Neural crest cell (in vitro differentiated cells): ENCODE measurements around the gene FHOD3. TPM values are rescaled to one million over a fixed set of nuclear protein-coding genes. Genes with fewer than 3 reads are reported as not detected.

Experiments
- DNase-seq: peaks from one replicate; pipeline ENCODE4 v3.0.0; 2021; ENCODE audit warnings: low read depth, mixed read lengths, low spot score
- H3K27ac Mint-ChIP-seq: one replicate; pipeline ENCODE4 v1.8.0; 2021; ENCODE audit warnings: mild to moderate bottlenecking, mixed read lengths; ENCODE audit not compliant: unreplicated experiment
- H3K27me3 Mint-ChIP-seq: 2 replicates; pipeline ENCODE4 v1.8.0; 2021; ENCODE audit warnings: low read depth, mild to moderate bottlenecking, mixed read lengths
- H3K36me3 Mint-ChIP-seq: 2 replicates; pipeline ENCODE4 v1.8.0; 2021; ENCODE audit warnings: low read depth, mild to moderate bottlenecking, mixed read lengths
- H3K4me1 Mint-ChIP-seq: 2 replicates; pipeline ENCODE4 v1.8.0; 2021; ENCODE audit warnings: mixed read lengths
- H3K4me3 Mint-ChIP-seq: one replicate; pipeline ENCODE4 v1.8.0; 2021; ENCODE audit warnings: mild to moderate bottlenecking, mixed read lengths
- H3K9me3 Mint-ChIP-seq: 2 replicates; pipeline ENCODE4 v1.8.0; 2021; ENCODE audit warnings: mixed read lengths
- total RNA-seq: library from RNA; stranded (reverse); gene quantifications from 2 replicates; pipeline ENCODE4 v1.2.1, GENCODE V29; 2021
- TF ChIP-seq, protein P1 (sequence below): fragments of 200-600 bp; sonication (generic); conservative IDR thresholded peaks from 2 replicates; pipeline ENCODE4 v1.5.0; 2021; ENCODE audit warnings: antibody characterized with exemption, mild to moderate bottlenecking

The FHOD3 gene
- total RNA-seq, 1 donor from 2014 or later: 28.6 TPM

DNA sequence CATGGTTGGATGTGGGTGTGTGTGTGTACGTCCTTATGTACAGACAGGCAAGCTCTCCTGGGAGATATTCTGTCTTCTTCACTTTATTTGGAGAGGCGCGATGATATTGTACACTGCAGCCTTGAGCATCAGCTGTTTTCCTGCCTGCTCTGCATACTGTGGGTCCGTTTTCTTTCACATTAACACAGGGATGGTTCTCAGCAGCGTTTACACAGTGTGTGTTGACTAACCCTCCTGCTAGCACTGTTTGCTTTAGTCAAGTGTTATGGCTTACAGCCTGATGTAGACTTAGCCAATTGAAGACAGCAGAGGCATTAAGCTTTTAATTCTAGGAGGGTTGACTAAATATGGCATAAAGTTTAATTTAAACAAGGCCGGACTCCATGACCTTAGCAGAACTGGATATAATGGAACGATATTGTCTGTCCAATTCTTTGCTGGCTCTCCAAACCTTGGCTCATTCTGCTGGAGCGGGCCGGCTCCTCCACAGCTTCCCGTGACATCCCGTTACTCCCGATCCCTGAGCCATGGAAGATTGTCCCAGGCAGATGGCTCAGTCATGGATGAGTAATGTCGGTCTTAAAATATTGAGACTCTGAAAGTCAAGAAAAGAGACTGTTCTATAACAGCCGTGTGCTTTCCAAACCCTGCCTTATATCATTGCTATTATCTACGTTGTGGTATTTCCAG lies 396.6 kb downstream of the FHOD3 start:
- peaks cover 4% of the 10 kb centered on the region for H3K36me3 Mint-ChIP-seq
- H3K4me1 Mint-ChIP-seq: peaks cover 12% of the 10 kb centered on the region
- H3K27me3 Mint-ChIP-seq: no peaks in the 10 kb centered on the region
- TF ChIP-seq, protein P1, sequence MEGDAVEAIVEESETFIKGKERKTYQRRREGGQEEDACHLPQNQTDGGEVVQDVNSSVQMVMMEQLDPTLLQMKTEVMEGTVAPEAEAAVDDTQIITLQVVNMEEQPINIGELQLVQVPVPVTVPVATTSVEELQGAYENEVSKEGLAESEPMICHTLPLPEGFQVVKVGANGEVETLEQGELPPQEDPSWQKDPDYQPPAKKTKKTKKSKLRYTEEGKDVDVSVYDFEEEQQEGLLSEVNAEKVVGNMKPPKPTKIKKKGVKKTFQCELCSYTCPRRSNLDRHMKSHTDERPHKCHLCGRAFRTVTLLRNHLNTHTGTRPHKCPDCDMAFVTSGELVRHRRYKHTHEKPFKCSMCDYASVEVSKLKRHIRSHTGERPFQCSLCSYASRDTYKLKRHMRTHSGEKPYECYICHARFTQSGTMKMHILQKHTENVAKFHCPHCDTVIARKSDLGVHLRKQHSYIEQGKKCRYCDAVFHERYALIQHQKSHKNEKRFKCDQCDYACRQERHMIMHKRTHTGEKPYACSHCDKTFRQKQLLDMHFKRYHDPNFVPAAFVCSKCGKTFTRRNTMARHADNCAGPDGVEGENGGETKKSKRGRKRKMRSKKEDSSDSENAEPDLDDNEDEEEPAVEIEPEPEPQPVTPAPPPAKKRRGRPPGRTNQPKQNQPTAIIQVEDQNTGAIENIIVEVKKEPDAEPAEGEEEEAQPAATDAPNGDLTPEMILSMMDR: no peak
- DNase-seq: no peak
- H3K9me3 Mint-ChIP-seq: no peaks in the 10 kb centered on the region
- H3K4me3 Mint-ChIP-seq: no peak overlapping the region
- no peak overlapping the region for H3K27ac Mint-ChIP-seq

DNA sequence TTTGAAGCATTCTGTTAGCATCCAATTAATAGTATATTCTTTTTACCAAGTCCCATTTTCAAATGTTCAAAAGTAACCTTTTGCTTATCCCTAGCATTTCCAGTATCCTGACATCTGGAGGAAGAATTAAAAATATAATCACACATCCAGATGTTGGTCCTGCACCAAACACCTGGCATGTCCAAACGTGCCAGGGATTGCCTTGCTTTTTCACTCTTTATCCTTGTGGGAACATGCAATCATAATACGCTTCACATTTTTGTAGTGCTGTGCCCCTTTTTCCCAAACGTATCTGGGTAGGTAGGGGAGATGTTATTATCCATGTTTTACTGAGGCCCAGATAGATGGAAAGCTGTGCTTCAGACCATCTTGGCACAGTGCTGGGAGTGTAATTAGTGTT lies 398.3 kb downstream of the FHOD3 start:
- Mint-ChIP-seq H3K4me3 (no peak overlapping the region), H3K36me3 (peaks cover 19% of the 10 kb centered on the region), H3K27ac (no peak overlapping the region), H3K27me3 (no peaks in the 10 kb centered on the region), H3K9me3 (no peaks in the 10 kb centered on the region), H3K4me1 (peaks cover 12% of the 10 kb centered on the region)
- DNase-seq: no peak
- TF ChIP-seq, protein P1: no peak

DNA sequence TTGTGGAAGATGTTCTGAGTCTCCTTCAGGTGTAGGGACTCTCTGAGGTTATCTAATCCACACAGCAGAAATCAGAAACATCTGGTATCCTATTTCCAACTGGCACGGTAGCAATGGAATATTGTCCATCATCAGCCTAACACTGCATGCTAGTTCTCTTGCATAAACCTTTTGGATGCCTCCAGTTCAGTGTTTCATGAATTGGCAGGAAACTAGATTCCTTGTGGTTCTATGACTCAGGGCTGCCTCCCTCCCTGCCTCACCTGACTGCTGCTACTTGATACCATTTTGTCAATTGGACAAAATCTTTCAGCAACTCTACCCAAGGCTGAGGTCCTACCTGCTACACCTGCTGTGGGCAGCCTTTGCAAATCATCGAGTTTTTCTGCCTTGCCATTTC lies 400.4 kb downstream of the FHOD3 start:
- Mint-ChIP-seq H3K4me3 (no peak overlapping the region), H3K27ac (no peak overlapping the region), H3K36me3 (peaks cover 19% of the 10 kb centered on the region), H3K9me3 (no peaks in the 10 kb centered on the region), H3K27me3 (no peaks in the 10 kb centered on the region), H3K4me1 (peaks cover 4% of the 10 kb centered on the region)
- TF ChIP-seq, protein P1: no peak
- no peak for DNase-seq

DNA sequence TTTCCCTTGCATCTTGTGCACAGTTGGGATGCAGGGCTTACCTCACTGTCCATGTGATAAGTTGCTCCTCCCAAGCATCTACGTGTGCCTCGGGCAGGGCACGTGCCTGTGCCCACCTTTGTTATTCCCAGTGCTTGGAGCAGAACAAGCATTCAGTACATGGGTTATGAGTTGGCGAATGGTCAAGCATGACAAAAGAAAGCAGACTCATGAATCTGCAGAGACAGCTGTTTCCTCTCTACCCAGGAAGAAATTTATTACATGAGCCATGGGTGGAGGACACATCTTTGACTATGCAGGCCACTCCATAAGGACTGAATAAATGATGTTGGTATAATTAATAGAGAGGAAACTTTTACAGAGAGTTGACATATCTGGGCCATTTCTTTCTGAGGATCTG lies 403.4 kb downstream of the FHOD3 start:
- peaks cover 19% of the 10 kb centered on the region for H3K36me3 Mint-ChIP-seq
- H3K27ac Mint-ChIP-seq: no peak overlapping the region
- no peaks in the 10 kb centered on the region for H3K9me3 Mint-ChIP-seq
- no peak overlapping the region for H3K4me3 Mint-ChIP-seq
- TF ChIP-seq, protein P1: no peak
- no peaks in the 10 kb centered on the region for H3K27me3 Mint-ChIP-seq
- H3K4me1 Mint-ChIP-seq: peaks cover 12% of the 10 kb centered on the region
- no peak for DNase-seq

DNA sequence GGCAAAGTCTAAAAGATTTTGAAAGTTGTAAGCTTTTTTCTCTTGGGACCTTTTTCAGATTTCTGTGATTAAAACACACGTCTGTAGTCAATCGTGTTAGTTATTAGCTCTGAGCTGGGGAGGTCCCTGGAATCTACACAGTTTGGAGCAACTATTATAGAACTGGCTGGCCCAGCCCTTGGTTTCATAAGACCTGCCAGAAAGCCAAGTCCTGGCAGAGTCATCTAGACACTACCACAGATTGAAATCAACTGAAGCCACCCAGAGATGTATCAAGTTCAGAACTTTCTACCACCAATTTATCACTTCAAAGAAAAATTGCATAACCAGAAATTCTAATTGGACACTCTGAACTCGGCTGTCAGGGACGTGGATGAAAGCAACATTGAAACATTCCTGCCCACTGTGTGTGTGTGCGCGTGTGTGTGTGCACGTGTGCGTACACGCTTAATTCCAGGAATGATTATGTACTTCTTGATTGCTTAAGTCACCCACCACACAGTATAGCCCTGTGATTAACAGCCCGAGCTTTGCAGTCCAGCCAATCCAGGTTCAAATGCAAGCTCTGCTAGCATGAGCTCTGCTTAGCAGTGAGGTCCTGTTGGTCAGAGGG lies 405.0 kb downstream of the FHOD3 start:
- Mint-ChIP-seq H3K9me3 (no peaks in the 10 kb centered on the region), H3K36me3 (peaks cover 19% of the 10 kb centered on the region), H3K27ac (no peak overlapping the region), H3K4me3 (no peak overlapping the region), H3K4me1 (peaks cover 21% of the 10 kb centered on the region), H3K27me3 (no peaks in the 10 kb centered on the region)
- DNase-seq: no peak
- TF ChIP-seq, protein P1: no peak
